Posterior vena cava (tissue), 2 donors: ENCODE measurements around the gene GJA10. TPM values are rescaled to one million over a fixed set of nuclear protein-coding genes. Genes with fewer than 3 reads are reported as not detected.
"Not testable (repeated sequence)": the region's sequence is repeated elsewhere in the genome, so short reads cannot be mapped to it uniquely, and the experiment has no call there.

Source experiments
- DNase-seq: peaks from one replicate; pipeline ENCODE4 v3.0.0-alpha.2; 2020; ENCODE audit warnings: low spot score
- intact Hi-C, 2 donors: fragments of 100-400 bp; cut with DNase I; formaldehyde crosslinking; loops; one replicate each; pipeline versions ENCODE4 v1.14.1 to v1.14.2; 2022 to 2023
- long read RNA-seq, 2 donors: library from polyadenylated mRNA; unstranded; transcript quantifications; one replicate each; pipeline ENCODE4 v2.0.0, GENCODE V29; 2020 to 2021
- total RNA-seq, 2 donors: library from RNA; stranded (reverse); fragmentation: NEBNext Ultra II Directional; extraction: Animal tissue kit (Norgen Biotek cat#: 25700); gene quantifications; one replicate each; pipeline ENCODE4 v1.2.1, GENCODE V29; 2021
- donor health status: DM: yes; HTN: yes; CAD: no.
- donor health status: DM: yes; HTN: yes; CAD: no.

The GJA10 gene
- not detected for total RNA-seq
- long read RNA-seq, donor 1: 0 reads
- long read RNA-seq, donor 2: 0 reads

DNA sequence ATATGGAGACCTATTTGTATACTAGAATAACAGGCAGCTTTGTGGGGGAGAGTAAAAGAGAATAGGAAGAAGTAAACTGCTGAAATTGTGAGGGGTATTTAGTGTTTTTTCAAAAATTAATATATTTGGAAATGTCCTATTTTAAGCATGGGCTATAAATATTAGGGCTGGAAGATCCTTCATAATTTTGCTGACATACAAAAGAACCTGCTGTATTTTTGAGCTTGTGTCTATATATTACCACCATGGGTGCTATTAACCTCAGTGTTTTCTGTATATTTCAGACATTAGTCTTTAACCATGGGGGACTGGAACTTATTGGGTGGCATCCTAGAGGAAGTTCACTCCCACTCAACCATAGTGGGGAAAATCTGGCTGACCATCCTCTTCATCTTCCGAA lies at the start of gene GJA10:
Gene GJA10 (plus strand): TSS at position 301 of the 400 bp plus-strand sequence. CDS start 0 bp downstream, at position 301.
- intact Hi-C loops: no loop called here
- no peak for DNase-seq

GRCh38 chr6:89847513-89847912 lies 46.8 kb upstream of the GJA10 start:
- DNase-seq, intact Hi-C loops: not testable (repeated sequence)

- DNase-seq: no peak
- intact Hi-C loops: no loop called here
These were observed 41.2 kb upstream of the GJA10 start for GRCh38 chr6:89853068-89853467.

DNA sequence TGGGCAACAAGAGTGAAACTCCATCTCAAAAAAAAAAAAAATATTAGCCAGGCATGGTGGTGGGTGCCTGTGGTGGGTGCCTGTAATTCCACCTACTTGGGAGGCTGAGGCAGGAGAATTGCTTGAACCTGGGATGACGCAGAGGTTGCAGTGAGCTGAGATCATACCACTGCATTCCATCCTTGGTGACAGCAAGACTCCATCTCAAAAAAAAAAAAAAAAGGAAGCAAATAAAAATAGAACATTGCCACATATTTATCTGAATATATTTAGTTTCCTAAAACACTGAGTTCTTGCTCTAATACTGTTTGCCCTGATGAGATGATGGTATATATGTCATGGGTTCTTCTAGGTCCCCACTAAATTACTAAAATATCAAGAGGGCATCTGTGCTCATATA lies 36.2 kb upstream of the GJA10 start:
- DNase-seq: no peak
- intact Hi-C loops: no loop called here

- intact Hi-C loops: no loop called here
- DNase-seq: no peak
These were observed 34.5 kb upstream of the GJA10 start for GRCh38 chr6:89859744-89860143.

DNA sequence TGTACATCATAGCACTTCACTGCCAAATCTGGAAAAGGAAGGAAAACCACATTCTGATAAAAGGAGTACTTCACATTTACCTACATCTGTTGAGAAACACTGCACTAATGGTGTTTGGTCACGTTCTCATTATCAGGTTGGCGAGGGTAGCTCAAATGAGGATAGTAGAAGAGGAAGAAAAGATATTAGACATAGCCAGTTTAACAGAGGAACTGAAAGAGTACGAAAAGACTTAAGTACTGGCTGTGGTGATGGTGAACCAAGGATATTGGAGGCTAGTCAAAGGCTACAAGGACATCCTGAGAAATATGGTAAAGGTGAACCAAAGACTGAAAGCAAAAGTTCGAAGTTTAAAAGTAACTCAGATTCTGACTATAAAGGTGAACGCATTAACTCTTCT lies 32.0 kb upstream of the GJA10 start:
- intact Hi-C loops: no loop called here
- DNase-seq: no peak

GRCh38 chr6:89862698-89863097 lies 31.6 kb upstream of the GJA10 start:
- no peak for DNase-seq
- intact Hi-C loops: no loop called here

GRCh38 chr6:89866024-89866678 lies 28.1 kb upstream of the GJA10 start:
- intact Hi-C loops: no loop called here
- DNase-seq: no peak

DNA sequence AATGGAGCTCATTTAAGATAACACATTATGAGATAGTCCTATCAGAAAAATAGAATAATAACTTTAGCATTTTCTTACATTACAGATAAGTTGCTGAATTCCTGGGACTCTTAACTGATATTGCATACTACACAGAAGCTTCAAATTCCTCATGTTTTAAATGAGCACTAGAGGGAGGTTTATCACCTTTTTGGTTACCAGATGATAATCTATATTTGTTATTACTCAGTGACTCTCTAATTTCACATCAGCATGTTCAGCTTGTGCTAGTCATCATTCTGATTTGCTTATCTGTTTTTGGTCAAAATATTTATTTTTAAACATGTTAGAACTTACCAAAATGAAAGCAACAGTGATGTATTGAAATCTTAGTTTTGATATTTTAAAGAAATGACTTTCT lies 20.5 kb upstream of the GJA10 start:
- no peak for DNase-seq
- intact Hi-C loops: no loop called here

DNA sequence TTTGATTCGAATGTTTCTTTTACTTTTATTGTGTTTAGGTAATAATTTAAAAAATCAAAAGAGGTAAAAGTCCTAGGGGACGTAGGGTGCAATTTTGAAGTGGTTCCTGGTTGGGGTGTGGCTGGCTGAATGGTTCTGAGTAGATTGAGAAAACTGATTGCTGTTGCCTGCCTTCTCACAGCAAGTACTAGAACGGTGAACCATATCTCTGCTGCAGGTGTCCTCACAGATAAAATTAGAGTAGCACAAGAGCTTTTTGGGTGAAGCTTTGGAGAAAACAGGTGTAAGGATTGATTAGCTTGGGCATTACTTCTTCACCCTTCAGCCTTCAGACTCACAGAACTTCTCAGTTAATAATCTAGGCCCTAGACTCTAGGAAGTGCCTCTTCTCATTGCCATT lies 19.8 kb upstream of the GJA10 start:
- no peak for DNase-seq
- intact Hi-C loops: no loop called here

- intact Hi-C loops: no loop called here
- DNase-seq: no peak
These were observed 7.7 kb upstream of the GJA10 start for GRCh38 chr6:89886378-89887120.

DNA sequence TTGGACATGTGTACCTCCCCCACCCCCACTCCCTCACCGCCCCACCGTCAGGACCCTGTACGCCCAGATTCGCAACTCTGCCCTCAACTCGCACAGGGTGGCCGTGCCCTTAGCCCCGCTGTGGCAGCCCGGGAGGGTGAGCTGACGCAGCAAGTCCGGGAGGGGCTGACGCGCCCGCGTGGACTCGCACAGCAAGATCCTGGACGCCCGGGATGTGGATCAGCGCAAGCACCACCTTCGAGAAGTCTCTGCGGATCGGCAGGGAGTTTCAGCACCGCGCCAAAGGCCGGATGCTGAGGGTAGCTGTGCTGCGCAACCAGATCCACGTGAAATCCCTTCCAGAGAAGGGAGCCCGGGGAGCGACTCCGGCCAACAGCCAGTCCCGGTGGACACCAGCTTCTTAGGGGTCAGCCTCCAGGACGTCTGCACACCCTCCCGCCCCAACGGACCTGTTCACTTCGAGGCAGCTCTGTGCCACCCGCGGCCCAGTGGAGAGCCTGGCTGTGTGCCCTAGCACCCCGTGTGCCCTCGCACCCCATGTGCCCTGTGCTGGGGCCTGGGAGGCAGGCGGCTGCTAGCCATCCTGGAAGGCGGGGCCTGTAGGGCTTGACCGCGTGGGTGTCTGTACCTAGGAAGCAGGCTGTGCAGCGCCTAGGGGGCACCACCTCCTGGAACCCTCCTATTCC lies 6.7 kb upstream of the GJA10 start:
- intact Hi-C loops: no loop called here
- DNase-seq: no peak

DNA sequence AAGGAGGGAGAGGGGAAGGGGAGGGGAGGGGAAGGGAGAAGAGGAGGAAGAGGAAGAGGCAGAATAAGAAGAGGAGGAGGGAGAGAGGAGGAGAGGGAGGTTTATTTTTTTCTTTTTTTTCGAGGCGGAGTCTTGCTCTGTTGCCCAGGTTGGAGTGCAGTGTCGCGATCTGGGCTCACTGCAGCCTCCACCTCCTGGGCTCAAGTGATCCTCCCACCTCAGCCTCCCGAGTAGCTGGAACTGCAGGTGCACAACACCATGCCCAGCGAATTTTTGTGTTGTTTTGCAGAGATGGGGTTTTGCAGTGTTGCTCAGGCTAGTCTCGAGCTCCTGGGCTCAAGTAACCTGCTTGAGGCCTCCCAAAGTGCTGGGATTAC lies 6.1 kb upstream of the GJA10 start:
- intact Hi-C loops: no loop called here
- no peak for DNase-seq

GRCh38 chr6:89888871-89889270 lies 5.4 kb upstream of the GJA10 start:
- no peak for DNase-seq
- intact Hi-C loops: no loop called here

- DNase-seq, intact Hi-C loops: not testable (repeated sequence)
These were observed 3.3 kb upstream of the GJA10 start for GRCh38 chr6:89890845-89891528.

DNA sequence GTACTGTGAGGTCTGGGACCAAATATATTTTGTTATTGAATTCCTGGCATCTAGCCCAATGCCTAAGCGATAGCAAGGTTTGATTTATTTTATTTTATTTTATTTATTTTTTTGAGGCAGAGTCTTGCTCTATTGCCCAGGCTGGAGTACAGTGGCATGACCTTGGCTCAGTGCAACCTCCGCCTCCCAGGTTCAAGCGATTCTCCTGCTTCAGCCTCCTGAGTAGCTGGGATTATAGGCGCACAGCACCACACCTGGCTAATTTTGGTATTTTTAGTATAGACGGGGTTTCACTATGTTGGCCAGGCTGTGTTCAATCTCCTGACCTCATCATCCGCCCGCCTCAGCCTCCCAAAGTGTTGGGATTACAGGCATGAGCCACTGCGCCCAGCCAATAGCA lies 1.7 kb upstream of the GJA10 start:
- intact Hi-C loops, DNase-seq: not testable (repeated sequence)

DNA sequence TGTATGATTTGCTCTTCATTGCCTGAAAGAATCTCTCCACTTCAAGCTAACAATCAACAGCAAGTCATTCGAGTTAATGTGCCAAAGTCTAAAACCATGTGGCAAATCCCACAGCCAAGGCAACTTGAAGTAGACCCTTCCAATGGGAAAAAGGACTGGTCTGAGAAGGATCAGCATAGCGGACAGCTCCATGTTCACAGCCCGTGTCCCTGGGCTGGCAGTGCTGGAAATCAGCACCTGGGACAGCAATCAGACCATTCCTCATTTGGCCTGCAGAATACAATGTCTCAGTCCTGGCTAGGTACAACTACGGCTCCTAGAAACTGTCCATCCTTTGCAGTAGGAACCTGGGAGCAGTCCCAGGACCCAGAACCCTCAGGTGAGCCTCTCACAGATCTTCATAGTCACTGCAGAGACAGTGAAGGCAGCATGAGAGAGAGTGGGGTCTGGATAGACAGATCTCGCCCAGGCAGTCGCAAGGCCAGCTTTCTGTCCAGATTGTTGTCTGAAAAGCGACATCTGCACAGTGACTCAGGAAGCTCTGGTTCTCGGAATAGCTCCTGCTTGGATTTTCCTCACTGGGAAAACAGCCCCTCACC lies 1.1 kb downstream of the GJA10 start:
- intact Hi-C loops: no loop called here
- DNase-seq: no peak

GRCh38 chr6:89910001-89910901 lies 16.0 kb downstream of the GJA10 start:
- DNase-seq, intact Hi-C loops: not testable (repeated sequence)

GRCh38 chr6:89910902-89911240 lies 16.6 kb downstream of the GJA10 start:
- intact Hi-C loops: no loop called here

More at GRCh38 chr6:89910902-89911240, 16.6 kb downstream of the GJA10 start:
- no peak for DNase-seq
